Astrocyte (in vitro differentiated cells and primary cell): ENCODE data around the gene ATP2B2.

Source experiments
- EZH2 ChIP-seq: IDR thresholded peaks from 2 replicates; pipeline ENCODE4 v1.6.1; 2012; ENCODE audit warnings: mild to moderate bottlenecking, low read length, inconsistent platforms; ENCODE audit not compliant: insufficient read depth
- TF ChIP-seq, protein P1 (sequence below): IDR thresholded peaks from 2 replicates; pipeline ENCODE4 v1.5.1; 2011; ENCODE audit warnings: low read depth, mild to moderate bottlenecking, inconsistent platforms, low read length, moderate library complexity; ENCODE audit not compliant: insufficient read depth

DNA sequence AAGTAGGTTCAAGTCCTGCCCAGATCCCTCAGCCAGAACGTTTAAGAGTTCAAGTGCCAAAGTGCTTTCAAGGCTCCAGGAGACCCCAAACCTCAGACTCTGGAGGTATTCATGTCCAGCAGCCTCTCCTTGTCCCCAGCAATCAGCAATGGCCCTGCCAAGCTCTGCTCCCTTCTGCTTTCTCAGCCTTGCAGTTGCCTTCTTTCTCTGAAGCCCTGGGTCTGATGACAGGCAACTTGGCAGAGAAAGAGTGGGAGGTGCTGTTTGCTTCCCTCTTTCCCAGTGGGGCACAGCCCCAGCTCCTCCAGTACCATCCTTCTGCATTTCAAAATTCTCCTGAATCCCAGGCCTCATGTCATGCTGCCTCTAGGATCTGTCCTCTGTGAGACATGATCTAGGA lies 40.2 kb downstream of the ATP2B2 start:
- TF ChIP-seq, protein P1, sequence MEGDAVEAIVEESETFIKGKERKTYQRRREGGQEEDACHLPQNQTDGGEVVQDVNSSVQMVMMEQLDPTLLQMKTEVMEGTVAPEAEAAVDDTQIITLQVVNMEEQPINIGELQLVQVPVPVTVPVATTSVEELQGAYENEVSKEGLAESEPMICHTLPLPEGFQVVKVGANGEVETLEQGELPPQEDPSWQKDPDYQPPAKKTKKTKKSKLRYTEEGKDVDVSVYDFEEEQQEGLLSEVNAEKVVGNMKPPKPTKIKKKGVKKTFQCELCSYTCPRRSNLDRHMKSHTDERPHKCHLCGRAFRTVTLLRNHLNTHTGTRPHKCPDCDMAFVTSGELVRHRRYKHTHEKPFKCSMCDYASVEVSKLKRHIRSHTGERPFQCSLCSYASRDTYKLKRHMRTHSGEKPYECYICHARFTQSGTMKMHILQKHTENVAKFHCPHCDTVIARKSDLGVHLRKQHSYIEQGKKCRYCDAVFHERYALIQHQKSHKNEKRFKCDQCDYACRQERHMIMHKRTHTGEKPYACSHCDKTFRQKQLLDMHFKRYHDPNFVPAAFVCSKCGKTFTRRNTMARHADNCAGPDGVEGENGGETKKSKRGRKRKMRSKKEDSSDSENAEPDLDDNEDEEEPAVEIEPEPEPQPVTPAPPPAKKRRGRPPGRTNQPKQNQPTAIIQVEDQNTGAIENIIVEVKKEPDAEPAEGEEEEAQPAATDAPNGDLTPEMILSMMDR = no peak
- TF ChIP-seq EZH2 = no peak
